CD4-positive, alpha-beta T cell (primary cell): Measurements from ENCODE around the gene LRFN5. TPM values are rescaled to one million over a fixed set of nuclear protein-coding genes. Genes with fewer than 3 reads are reported as not detected.

Experiments used
- ATAC-seq: fragments of 200-7000 bp; cut with Tn5 transposase; one replicate; pipeline ENCODE4 v1.10.0; 2022; ENCODE audit warnings: mild to moderate bottlenecking; ENCODE audit not compliant: poor library complexity
- CTCF ChIA-PET: fragments of 350-600 bp; sonication (Branson Sonifier 250); formaldehyde crosslinking; loops from one replicate; lab custom pipeline; 2021; ENCODE audit warnings: antibody characterized with exemption, inconsistent platforms; lab: Charles Lee
- POLR2A ChIA-PET: fragments of 350-600 bp; sonication (Branson Sonifier 250); formaldehyde crosslinking; loops from one replicate; lab custom pipeline; 2021; ENCODE audit warnings: antibody characterized with exemption, inconsistent platforms; lab: Charles Lee
- DNase-seq, 14 experiments: peaks; one replicate each; pipeline ENCODE4 v3.0.0-alpha.2; 2013 to 2020; ENCODE audit warnings: mixed read lengths in 2 of 14
- H3K27ac ChIP-seq, 2 donors: one replicate each; pipeline versions ENCODE4 v1.5.1 to v1.7.0; 2013; ENCODE audit warnings: low read length in 2 of 2, low read depth in 1 of 2, mild to moderate bottlenecking in 1 of 2
- H3K27me3 ChIP-seq, 2 experiments: 1 replicate in 1 of 2; 2 replicates in 1 of 2; pipeline versions ENCODE4 v1.6.1 to v1.7.0; 2013; ENCODE audit warnings: low read length in 2 of 2, control low read depth in 1 of 2, mild to moderate bottlenecking in 1 of 2, moderate library complexity in 1 of 2; ENCODE audit not compliant: insufficient read depth in 2 of 2, control insufficient read depth in 1 of 2
- H3K36me3 ChIP-seq: one replicate; pipeline ENCODE4 v1.6.1; 2013; ENCODE audit warnings: low read length, control low read depth; ENCODE audit not compliant: insufficient read depth
- H3K4me1 ChIP-seq: one replicate; pipeline ENCODE4 v1.6.1; 2013; ENCODE audit warnings: low read length, control low read depth; ENCODE audit not compliant: insufficient read depth
- H3K4me3 ChIP-seq: one replicate; pipeline ENCODE4 v1.5.1; 2013; ENCODE audit warnings: mild to moderate bottlenecking, low read length, moderate library complexity
- H3K9me3 ChIP-seq, 2 experiments: 1 replicate in 1 of 2; 2 replicates in 1 of 2; pipeline versions ENCODE4 v1.6.1 to v1.7.0; 2013; ENCODE audit warnings: low read length in 2 of 2, mild to moderate bottlenecking in 2 of 2, control low read depth in 1 of 2, moderate library complexity in 1 of 2; ENCODE audit not compliant: control insufficient read depth in 1 of 2, insufficient read depth in 1 of 2
- H3K27ac Mint-ChIP-seq: one replicate; pipeline ENCODE4 v1.8.0; 2020; ENCODE audit warnings: mixed read lengths
- H3K27me3 Mint-ChIP-seq: one replicate; pipeline ENCODE4 v1.8.0; 2021; ENCODE audit warnings: mixed read lengths
- H3K36me3 Mint-ChIP-seq: one replicate; pipeline ENCODE4 v1.8.0; 2021; ENCODE audit warnings: low read depth, mixed read lengths
- H3K4me1 Mint-ChIP-seq: one replicate; pipeline ENCODE4 v1.8.0; 2021; ENCODE audit warnings: low read depth, mixed read lengths
- H3K4me3 Mint-ChIP-seq: one replicate; pipeline ENCODE4 v1.8.0; 2020; ENCODE audit warnings: mild to moderate bottlenecking, mixed read lengths
- H3K9me3 Mint-ChIP-seq: one replicate; pipeline ENCODE4 v1.8.0; 2020; ENCODE audit warnings: mixed read lengths
- CTCF ChIP-seq: fragments of 200-600 bp; IDR thresholded peaks from one replicate; pipeline ENCODE4 v1.8.0; 2022; ENCODE audit warnings: antibody characterized with exemption, mild to moderate bottlenecking
- intact Hi-C, 2 experiments: fragments of 100-400 bp; cut with DNase I in 1 of 2; cut with micrococcal nuclease in 1 of 2; formaldehyde crosslinking; loops; one replicate each; pipeline versions ENCODE4 v1.15.1 to v1.9.0; 2023 to 2025; cut with DNase I, micrococcal nuclease
- total RNA-seq, 174 experiments: library from RNA in 2 of 174; stranded (reverse) in 2 of 174; gene quantifications; one replicate each; pipeline ENCODE4 v1.2.3 and lab custom pipeline; 2021 to 2026

The LRFN5 gene
- total RNA-seq, 2 experiments from 2014 or later = not detected

DNA sequence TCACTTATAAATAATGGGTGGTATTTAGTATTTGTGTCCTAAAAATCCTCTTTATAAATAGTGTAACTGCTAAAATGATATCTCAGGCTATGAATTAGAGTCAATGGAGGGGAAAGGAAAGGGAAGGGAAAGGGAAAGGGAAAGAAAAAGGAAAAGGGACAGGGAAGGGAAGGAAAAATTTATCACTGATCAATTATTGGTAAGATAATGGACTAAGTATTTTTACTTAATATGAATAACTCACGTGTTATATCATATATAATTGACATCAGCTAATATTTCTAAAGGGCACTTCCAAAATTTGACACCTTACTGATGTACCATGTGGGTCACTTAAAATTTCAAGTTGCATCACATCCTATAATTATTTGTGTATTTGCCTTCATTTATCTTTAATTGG, 193.1 kb downstream of the LRFN5 start:
- Histone ChIP-seq H3K27ac (no peak overlapping the region), H3K4me3 (no peak overlapping the region), H3K4me1 (no peaks in the 10 kb centered on the region), H3K27me3 (no peaks in the 10 kb centered on the region), H3K9me3 (no peaks in the 10 kb centered on the region), H3K36me3 (no peaks in the 10 kb centered on the region)
- H3K4me1 Mint-ChIP-seq = no peaks in the 10 kb centered on the region
- no peak for TF ChIP-seq CTCF
- intact Hi-C loops = no loop called here
- ChIA-PET POLR2A (no interaction called here), CTCF (no interaction called here)
- no peak for ATAC-seq
- H3K9me3 Mint-ChIP-seq = peaks cover 8% of the 10 kb centered on the region
- H3K36me3 Mint-ChIP-seq = no peaks in the 10 kb centered on the region
- H3K4me3 Mint-ChIP-seq = no peak overlapping the region
- H3K27me3 Mint-ChIP-seq = no peaks in the 10 kb centered on the region
- no peak overlapping the region for H3K27ac Mint-ChIP-seq
- DNase-seq = no peak

DNA sequence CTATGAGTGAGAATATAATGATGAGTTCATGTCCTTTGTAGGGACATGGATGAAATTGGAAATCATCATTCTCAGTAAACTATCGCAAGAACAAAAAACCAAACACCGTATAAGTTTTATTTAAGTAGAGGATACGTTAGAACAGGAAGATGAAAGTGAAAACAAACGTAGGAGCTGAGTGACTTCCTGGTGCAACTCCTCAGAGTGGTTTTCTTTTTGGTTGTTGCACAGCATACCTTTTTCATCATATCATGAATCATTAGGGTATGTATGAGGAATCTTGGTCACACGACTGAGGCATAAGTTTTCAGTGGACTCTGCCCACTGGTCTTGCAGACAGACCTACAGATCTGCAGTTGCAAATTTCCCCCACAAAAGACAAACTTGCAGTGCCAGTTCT, 199.0 kb downstream of the LRFN5 start:
- H3K27ac Mint-ChIP-seq = no peak overlapping the region
- POLR2A ChIA-PET = no interaction called here
- Histone ChIP-seq H3K27me3 (no peaks in the 10 kb centered on the region), H3K36me3 (no peaks in the 10 kb centered on the region), H3K9me3 (peaks cover 0 to 6% of the 10 kb centered on the region in 2 experiments), H3K4me3 (no peak overlapping the region), H3K4me1 (no peaks in the 10 kb centered on the region), H3K27ac (no peak overlapping the region)
- DNase-seq (peak in 1 of 14 experiments; percentile 22), ATAC-seq (no peak)
- no peaks in the 10 kb centered on the region for H3K27me3 Mint-ChIP-seq
- intact Hi-C loops = no loop called here
- no peaks in the 10 kb centered on the region for H3K4me1 Mint-ChIP-seq
- no peaks in the 10 kb centered on the region for H3K36me3 Mint-ChIP-seq
- H3K4me3 Mint-ChIP-seq = no peak overlapping the region
- CTCF ChIA-PET = no interaction called here
- H3K9me3 Mint-ChIP-seq = peaks cover 2% of the 10 kb centered on the region
- TF ChIP-seq CTCF = no peak

- TF ChIP-seq CTCF = no peak
- Histone ChIP-seq H3K36me3 (no peaks in the 10 kb centered on the region), H3K27ac (no peak overlapping the region), H3K4me3 (no peak overlapping the region), H3K9me3 (peaks cover 0 to 6% of the 10 kb centered on the region in 2 experiments), H3K27me3 (no peaks in the 10 kb centered on the region), H3K4me1 (no peaks in the 10 kb centered on the region)
- ChIA-PET CTCF (no interaction called here), POLR2A (no interaction called here)
- H3K36me3 Mint-ChIP-seq = no peaks in the 10 kb centered on the region
- peak in 1 of 14 experiments; percentile 13 for DNase-seq
- H3K27ac Mint-ChIP-seq = no peak overlapping the region
- H3K9me3 Mint-ChIP-seq = peaks cover 2% of the 10 kb centered on the region
- no peaks in the 10 kb centered on the region for H3K27me3 Mint-ChIP-seq
- intact Hi-C loops = no loop called here
- ATAC-seq = no peak
- H3K4me1 Mint-ChIP-seq = no peaks in the 10 kb centered on the region
- H3K4me3 Mint-ChIP-seq = no peak overlapping the region
These were observed 199.8 kb downstream of the LRFN5 start for GRCh38 chr14:41806366-41806975.
